ENCODE data around the gene CACNG6. TPM values are rescaled to one million over a fixed set of nuclear protein-coding genes. Genes with fewer than 3 reads are reported as not detected.
A peak's percentile ranks its signal among the peaks of the same experiment; 100 is the strongest.

The CACNG6 gene
- total and polyA plus RNA-seq, 7 experiments from 2014 or later = 0.42 to 1.9 TPM; not detected in 5

DNA sequence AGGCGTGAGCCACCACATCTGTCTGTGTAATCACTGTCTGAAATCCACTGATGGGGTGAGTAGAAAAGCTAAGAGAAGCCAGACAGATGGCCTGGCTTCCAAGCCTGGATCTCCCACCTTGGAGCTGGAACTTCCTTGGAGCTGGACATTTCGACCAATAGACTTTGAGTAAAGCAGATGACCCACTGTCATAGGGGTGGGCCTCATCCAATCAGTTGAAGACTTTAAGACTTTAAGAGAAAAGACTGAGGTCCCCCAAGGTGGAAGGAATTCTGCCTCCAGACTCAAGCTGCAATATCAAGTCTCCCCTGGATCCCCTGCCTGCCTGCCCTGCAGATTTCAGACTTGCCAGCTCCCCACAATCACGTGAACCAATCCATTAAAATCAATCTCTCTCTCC is 51.6 kb downstream of the CACNG6 start:
- Histone ChIP-seq H3K27ac (ENCODE audit: low read depth, low read length) (no peak overlapping the region), H3K36me3 (ENCODE audit: control insufficient read depth in 2 of 3, insufficient read depth in 3 of 3, low read length in 3 of 3) (no peaks in the 10 kb centered on the region), H3K4me3 (ENCODE audit: low read length) (no peak overlapping the region), H3K4me1 (ENCODE audit: control insufficient read depth in 2 of 2, insufficient read depth in 2 of 2, low read length in 2 of 2) (no peaks in the 10 kb centered on the region), H3K27me3 (ENCODE audit: control insufficient read depth in 2 of 2, insufficient read depth in 2 of 2, low read length in 2 of 2) (peaks cover 0 to 4% of the 10 kb centered on the region in 2 donors), H3K9me3 (ENCODE audit: control insufficient read depth in 2 of 3, low read length in 3 of 3) (no peaks in the 10 kb centered on the region)
- ATAC-seq (no peak), DNase-seq (no peak)
- CTCF ChIA-PET = interaction anchor here (0.7 to 0.9 kb wide), 3 partner anchors 138 to 250 kb away, joined by 3 to 6 read pairs (median 3); no protein-coding TSS in a partner anchor
- Mint-ChIP-seq H3K4me3 (no peak overlapping the region), H3K27ac (peak overlapping the region in 1 of 9 donors; percentile 2), H3K4me1 (no peaks in the 10 kb centered on the region), H3K9me3 (peaks cover 0 to 5% (median 0%) of the 10 kb centered on the region in 11 donors), H3K36me3 (no peaks in the 10 kb centered on the region), H3K27me3 (peaks cover 0 to 47% (median 41%) of the 10 kb centered on the region in 5 donors)
- intact Hi-C loops (cut with micrococcal nuclease) = no loop called here
- POLR2A ChIA-PET = no interaction called here

DNA sequence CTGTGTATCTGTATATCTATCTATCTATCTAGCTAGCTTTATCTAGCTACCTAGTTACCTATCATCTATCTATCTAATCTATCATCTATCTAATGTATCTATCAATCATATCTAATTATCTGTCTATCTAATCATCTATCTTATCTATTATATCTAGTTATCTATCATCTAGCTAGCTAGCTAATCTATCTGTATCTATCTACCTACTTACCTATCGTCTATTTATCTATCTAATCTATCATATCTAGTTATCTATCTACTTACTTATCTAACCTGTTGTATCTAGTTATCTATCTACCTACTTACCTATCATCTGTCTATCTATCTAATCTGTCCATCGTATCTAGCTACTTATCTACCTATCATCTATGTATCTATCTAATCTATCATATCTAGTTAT is 54.3 kb downstream of the CACNG6 start:
- no peak overlapping the region for H3K4me3 Mint-ChIP-seq
- H3K27me3 ChIP-seq (ENCODE audit: control insufficient read depth in 2 of 2, insufficient read depth in 2 of 2, low read length in 2 of 2) = peaks cover 0 to 4% of the 10 kb centered on the region in 2 donors
- intact Hi-C loops (cut with micrococcal nuclease) = no loop called here
- DNase-seq (no peak), ATAC-seq (no peak)
- no peaks in the 10 kb centered on the region for H3K36me3 ChIP-seq (ENCODE audit: control insufficient read depth in 2 of 3, insufficient read depth in 3 of 3, low read length in 3 of 3)
- H3K27me3 Mint-ChIP-seq = peaks cover 0 to 58% (median 50%) of the 10 kb centered on the region in 5 donors
- H3K4me1 Mint-ChIP-seq = no peaks in the 10 kb centered on the region
- POLR2A ChIA-PET = no interaction called here
- no peaks in the 10 kb centered on the region for H3K4me1 ChIP-seq (ENCODE audit: control insufficient read depth in 2 of 2, insufficient read depth in 2 of 2, low read length in 2 of 2)
- H3K4me3 ChIP-seq (ENCODE audit: low read length) = no peak overlapping the region
- CTCF ChIA-PET = no interaction called here
- no peak overlapping the region for H3K27ac Mint-ChIP-seq
- no peak overlapping the region for H3K27ac ChIP-seq (ENCODE audit: low read depth, low read length)
- H3K36me3 Mint-ChIP-seq = peaks cover 0 to 5% (median 0%) of the 10 kb centered on the region in 5 donors
- no peaks in the 10 kb centered on the region for H3K9me3 ChIP-seq (ENCODE audit: control insufficient read depth in 2 of 3, low read length in 3 of 3)
- peaks cover 0 to 19% (median 5%) of the 10 kb centered on the region in 11 donors for H3K9me3 Mint-ChIP-seq

DNA sequence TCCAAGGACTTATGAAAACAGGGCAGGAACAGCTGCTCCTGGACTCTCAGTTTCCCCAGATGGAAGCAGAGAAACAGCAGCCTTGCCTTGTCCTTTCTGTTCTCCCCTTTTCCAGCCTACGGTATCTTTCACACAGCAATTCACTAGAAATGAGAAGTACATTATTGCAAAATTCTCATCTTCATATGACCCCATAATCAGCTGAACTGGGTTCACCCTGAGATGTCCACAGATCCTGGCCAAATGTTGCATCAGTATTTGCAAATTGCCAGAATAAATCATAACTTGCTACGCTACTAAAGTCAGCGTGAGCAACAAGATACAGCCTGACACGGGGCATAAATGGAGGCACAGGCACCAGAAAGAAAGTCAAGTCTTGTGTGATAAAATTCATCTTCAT is 56.2 kb downstream of the CACNG6 start:
- no peak overlapping the region for H3K27ac Mint-ChIP-seq
- POLR2A ChIA-PET = no interaction called here

More for the DNA sequence above, 56.2 kb downstream of the CACNG6 start:
- Mint-ChIP-seq H3K9me3 (peaks cover 0 to 19% (median 6%) of the 10 kb centered on the region in 11 donors), H3K36me3 (peaks cover 0 to 5% (median 0%) of the 10 kb centered on the region in 5 donors), H3K4me1 (no peaks in the 10 kb centered on the region), H3K4me3 (no peak overlapping the region), H3K27me3 (peaks cover 0 to 54% (median 40%) of the 10 kb centered on the region in 5 donors)
- Histone ChIP-seq H3K27me3 (ENCODE audit: control insufficient read depth in 2 of 2, insufficient read depth in 2 of 2, low read length in 2 of 2) (no peaks in the 10 kb centered on the region), H3K4me3 (ENCODE audit: low read length) (no peak overlapping the region), H3K9me3 (ENCODE audit: control insufficient read depth in 2 of 3, low read length in 3 of 3) (no peaks in the 10 kb centered on the region), H3K36me3 (ENCODE audit: control insufficient read depth in 2 of 3, insufficient read depth in 3 of 3, low read length in 3 of 3) (no peaks in the 10 kb centered on the region), H3K27ac (ENCODE audit: low read depth, low read length) (no peak overlapping the region), H3K4me1 (ENCODE audit: control insufficient read depth in 2 of 2, insufficient read depth in 2 of 2, low read length in 2 of 2) (no peaks in the 10 kb centered on the region)
- intact Hi-C loops (cut with micrococcal nuclease) = no loop called here
- ATAC-seq = peak; percentile 51
- CTCF ChIA-PET = no interaction called here
- no peak for DNase-seq

Other genes starting within 250 kb of the CACNG6 start
- gene NLRP12, start 167.3 kb upstream of the CACNG6 start, total RNA-seq = 10 to 100 TPM in 1 of 5 experiments, 1 to 10 TPM in 1, under 1 TPM in 1, not detected in 2; 0.14 to 16.1 (median 1.8) TPM
- not detected for gene NLRP12, start 167.3 kb upstream of the CACNG6 start, polyA plus RNA-seq
- 100 to 1,000 TPM in 3 of 5 experiments, 10 to 100 TPM in 2; 51.5 to 524 (median 116) TPM for gene MYADM, start 123.8 kb upstream of the CACNG6 start, total RNA-seq
- gene MYADM, start 123.8 kb upstream of the CACNG6 start, polyA plus RNA-seq = 10 to 100 TPM; 60.6 to 61.3 TPM
- gene PRKCG, start 109.4 kb upstream of the CACNG6 start, total RNA-seq = 1 to 10 TPM in 2 of 5 experiments, not detected in 3; 1.6 to 2.4 TPM
- under 1 TPM in 1 of 2 donors, not detected in 1; 0.05 TPM for gene PRKCG, start 109.4 kb upstream of the CACNG6 start, polyA plus RNA-seq
- gene CACNG7, start 82.4 kb upstream of the CACNG6 start, total RNA-seq = not detected
- not detected for gene CACNG7, start 82.4 kb upstream of the CACNG6 start, polyA plus RNA-seq
- gene CACNG8, start 28.7 kb upstream of the CACNG6 start, total RNA-seq = under 1 TPM in 2 of 5 experiments, not detected in 3; 0.24 to 0.34 TPM
- gene CACNG8, start 28.7 kb upstream of the CACNG6 start, polyA plus RNA-seq = not detected
- 1 to 10 TPM in 2 of 5 experiments, not detected in 3; 1.7 to 2.1 TPM for gene VSTM1, start 72.3 kb downstream of the CACNG6 start, total RNA-seq
- gene VSTM1, start 72.3 kb downstream of the CACNG6 start, polyA plus RNA-seq = not detected
- not detected for gene TARM1, start 89.7 kb downstream of the CACNG6 start, total RNA-seq
- gene TARM1, start 89.7 kb downstream of the CACNG6 start, polyA plus RNA-seq = not detected
- 10 to 100 TPM in 1 of 5 experiments, 1 to 10 TPM in 1, under 1 TPM in 3; 0.19 to 44.6 (median 0.51) TPM for gene OSCAR, start 109.2 kb downstream of the CACNG6 start, total RNA-seq
- under 1 TPM in 1 of 2 donors, not detected in 1; 0.13 TPM for gene OSCAR, start 109.2 kb downstream of the CACNG6 start, polyA plus RNA-seq
- 100 to 1,000 TPM in 3 of 5 experiments, 10 to 100 TPM in 2; 64.4 to 127 (median 117) TPM for gene NDUFA3, start 111.2 kb downstream of the CACNG6 start, total RNA-seq
- 100 to 1,000 TPM; 333 to 490 TPM for gene NDUFA3, start 111.2 kb downstream of the CACNG6 start, polyA plus RNA-seq
- gene TFPT, start 124.0 kb downstream of the CACNG6 start, total RNA-seq = 10 to 100 TPM; 13.4 to 46.5 (median 14.6) TPM
- 10 to 100 TPM; 15.2 to 21.6 TPM for gene TFPT, start 124.0 kb downstream of the CACNG6 start, polyA plus RNA-seq
- 10 to 100 TPM; 51.8 to 82.1 (median 71.0) TPM for gene PRPF31, start 124.1 kb downstream of the CACNG6 start, total RNA-seq
- gene PRPF31, start 124.1 kb downstream of the CACNG6 start, polyA plus RNA-seq = 10 to 100 TPM; 74.8 to 87.4 TPM
- 10 to 100 TPM; 38.0 to 84.6 (median 63.9) TPM for gene CNOT3, start 146.1 kb downstream of the CACNG6 start, total RNA-seq
- 10 to 100 TPM; 10.1 to 13.1 TPM for gene CNOT3, start 146.1 kb downstream of the CACNG6 start, polyA plus RNA-seq
- gene LENG1, start 168.1 kb downstream of the CACNG6 start, total RNA-seq = 10 to 100 TPM in 3 of 5 experiments, 1 to 10 TPM in 2; 7.1 to 20.4 (median 11.8) TPM
- gene LENG1, start 168.1 kb downstream of the CACNG6 start, polyA plus RNA-seq = 10 to 100 TPM; 11.9 to 13.5 TPM
- gene TMC4, start 181.5 kb downstream of the CACNG6 start, total RNA-seq = 1 to 10 TPM in 3 of 5 experiments, not detected in 2; 1.0 to 5.9 (median 1.2) TPM
- under 1 TPM in 1 of 2 donors, not detected in 1; 0.20 TPM for gene TMC4, start 181.5 kb downstream of the CACNG6 start, polyA plus RNA-seq
- 10 to 100 TPM; 25.8 to 79.4 (median 43.0) TPM for gene MBOAT7, start 197.9 kb downstream of the CACNG6 start, total RNA-seq
- gene MBOAT7, start 197.9 kb downstream of the CACNG6 start, polyA plus RNA-seq = 10 to 100 TPM; 11.3 to 18.9 TPM
- gene TSEN34, start 199.7 kb downstream of the CACNG6 start, total RNA-seq = 10 to 100 TPM in 4 of 5 experiments, 1 to 10 TPM in 1; 9.5 to 24.2 (median 17.8) TPM
- 10 to 100 TPM; 29.5 to 48.7 TPM for gene TSEN34, start 199.7 kb downstream of the CACNG6 start, polyA plus RNA-seq
- 1,000 to 10,000 TPM; 1,217 to 2,149 (median 1,306) TPM for gene RPS9, start 209.2 kb downstream of the CACNG6 start, total RNA-seq
- gene RPS9, start 209.2 kb downstream of the CACNG6 start, polyA plus RNA-seq = 1,000 to 10,000 TPM; 1,192 to 1,308 TPM
- 10 to 100 TPM in 1 of 5 experiments, 1 to 10 TPM in 4; 1.9 to 76.4 (median 2.1) TPM for gene LILRB3, start 231.4 kb downstream of the CACNG6 start, total RNA-seq
- under 1 TPM in 1 of 2 donors, not detected in 1; 0.40 TPM for gene LILRB3, start 231.4 kb downstream of the CACNG6 start, polyA plus RNA-seq